GM12878 (cell line): ENCODE measurements around the gene SALL1. TPM values are rescaled to one million over a fixed set of nuclear protein-coding genes. Genes with fewer than 3 reads are reported as not detected.

Source experiments
- ATAC-seq: fragments of 200-7000 bp; cut with Tn5 transposase; 3 replicates; pipeline ENCODE4 v1.9.1; 2020; ENCODE audit warnings: mild to moderate bottlenecking, moderate library complexity
- BruUV-seq: library from RNA; stranded (reverse); fragments of 400-500 nt; replicated peaks from 2 replicates; lab custom pipeline; 2021; lab: Mats Ljungman, UMichigan
- CTCF ChIA-PET: fragments of 300-600 bp; sonication (Branson Sonifier 250); formaldehyde crosslinking; extraction: SDS; loops from one replicate; lab custom pipeline; 2021; ENCODE audit warnings: inconsistent platforms; lab: Yijun Ruan, JAX
- POLR2A ChIA-PET: fragments of 350-600 bp; formaldehyde crosslinking; extraction: SDS; loops from one replicate; lab custom pipeline; 2021; ENCODE audit warnings: inconsistent platforms; lab: Charles Lee
- RAD21 ChIA-PET: fragments of 300-600 bp; sonication (Branson Sonifier 250); formaldehyde crosslinking; loops from one replicate; lab custom pipeline; 2023; ENCODE audit warnings: antibody characterized with exemption; ENCODE audit not compliant: unreplicated experiment; lab: Charles Lee
- SMC1A ChIA-PET: fragments of 300-600 bp; sonication (Branson Sonifier 250); formaldehyde crosslinking; loops from one replicate; lab custom pipeline; 2023; ENCODE audit not compliant: unreplicated experiment, uncharacterized antibody; lab: Charles Lee
- DNase-seq: peaks from one replicate; pipeline ENCODE4 v3.0.0-alpha.2; 2011; ENCODE audit warnings: low read depth, low spot score
- FAIRE-seq: peaks from 3 replicates; lab custom pipeline; 2011; peaks lifted over from hg19 to GRCh38; lab: Jason Lieb, UNC
- H2AFZ ChIP-seq: 2 replicates; pipeline ENCODE4 v1.6.0; 2011; ENCODE audit warnings: low read depth, low read length, control low read depth; ENCODE audit not compliant: control insufficient read depth
- H3K27ac ChIP-seq: 2 replicates; pipeline ENCODE4 v1.5.1; 2011; ENCODE audit warnings: control low read depth; ENCODE audit not compliant: control insufficient read depth, insufficient read depth
- H3K27me3 ChIP-seq, 2 experiments: replicated peaks in 1 of 2; 2 replicates each; pipeline versions ENCODE4 v1.6.0 to v1.6.1; 2011; ENCODE audit warnings: low read length in 1 of 2; ENCODE audit not compliant: control insufficient read depth in 2 of 2, insufficient read depth in 2 of 2
- H3K36me3 ChIP-seq, 2 experiments: 2 replicates each; pipeline ENCODE4 v1.5.1; 2011; ENCODE audit warnings: low read length in 1 of 2; ENCODE audit not compliant: control insufficient read depth in 2 of 2, insufficient read depth in 2 of 2
- H3K4me1 ChIP-seq: 2 replicates; pipeline ENCODE4 v1.6.1; 2011; ENCODE audit warnings: mild to moderate bottlenecking, low read length, moderate library complexity, mixed read lengths; ENCODE audit not compliant: control insufficient read depth, insufficient read depth
- H3K4me2 ChIP-seq: 2 replicates; pipeline ENCODE4 v1.6.0; 2011; ENCODE audit warnings: control low read depth; ENCODE audit not compliant: control insufficient read depth, insufficient read depth
- H3K4me3 ChIP-seq: fragments of 200-600 bp; sonication (generic); 2 replicates; pipeline ENCODE4 v1.5.1; 2016
- H3K79me2 ChIP-seq: 2 replicates; pipeline ENCODE4 v1.6.0; 2011; ENCODE audit warnings: low read length; ENCODE audit not compliant: control insufficient read depth, insufficient read depth
- H3K9ac ChIP-seq: 2 replicates; pipeline ENCODE4 v1.8.0; 2011; ENCODE audit warnings: low read length, control low read depth, mixed read lengths; ENCODE audit not compliant: control insufficient read depth, insufficient read depth
- H3K9me3 ChIP-seq: replicated peaks from 3 replicates; pipeline ENCODE4 v1.5.1; 2011; ENCODE audit warnings: mild to moderate bottlenecking, low read length; ENCODE audit not compliant: control insufficient read depth, insufficient read depth
- H4K20me1 ChIP-seq: 2 replicates; pipeline ENCODE4 v1.6.0; 2011; ENCODE audit not compliant: control insufficient read depth, insufficient read depth
- ATF3 ChIP-seq: IDR thresholded peaks from 2 replicates; pipeline ENCODE4 v1.6.1; 2011; ENCODE audit warnings: low read depth, mild to moderate bottlenecking, low read length, moderate library complexity, borderline replicate concordance; ENCODE audit errors: extremely low read depth
- CBX3 ChIP-seq: fragments of 200-600 bp; sonication (generic); IDR thresholded peaks from 2 replicates; pipeline ENCODE4 v1.6.1; 2016; ENCODE audit warnings: low read depth, borderline replicate concordance
- CHD4 ChIP-seq: fragments of 200-600 bp; sonication (generic); IDR thresholded peaks from 2 replicates; pipeline ENCODE4 v1.6.1; 2016; ENCODE audit warnings: mild to moderate bottlenecking
- CREB1 ChIP-seq: IDR thresholded peaks from 2 replicates; pipeline ENCODE4 v1.6.1; 2012; ENCODE audit warnings: low read depth, mild to moderate bottlenecking, inconsistent platforms
- IRF4 ChIP-seq: IDR thresholded peaks from 2 replicates; pipeline ENCODE4 v1.6.1; 2011; ENCODE audit warnings: low read depth, low read length
- MEF2A ChIP-seq: IDR thresholded peaks from 2 replicates; pipeline ENCODE4 v1.6.1; 2011; ENCODE audit warnings: low read depth, mild to moderate bottlenecking, low read length, moderate library complexity; ENCODE audit not compliant: insufficient read depth
- MYB ChIP-seq: fragments of 150-350 bp; IDR thresholded peaks from 2 replicates; pipeline ENCODE4 v1.6.1; 2014; ENCODE audit warnings: mild to moderate bottlenecking, low read depth, low read length, borderline replicate concordance
- NBN ChIP-seq: fragments of 450-650 bp; IDR thresholded peaks from 2 replicates; pipeline ENCODE4 v1.6.1; 2016
- NFXL1 ChIP-seq: fragments of 450-650 bp; IDR thresholded peaks from 2 replicates; pipeline ENCODE4 v1.6.1; 2017; ENCODE audit warnings: antibody characterized with exemption, mild to moderate bottlenecking, borderline replicate concordance
- NFYA ChIP-seq: IDR thresholded peaks from 2 replicates; pipeline ENCODE4 v1.6.1; 2011; ENCODE audit warnings: low read depth, mild to moderate bottlenecking, low read length, improper control_type of control experiment, borderline replicate concordance
- RFX5 ChIP-seq: IDR thresholded peaks from 2 replicates; pipeline ENCODE4 v1.6.1; 2011; ENCODE audit warnings: low read depth, low read length, improper control_type of control experiment
- SMC3 ChIP-seq: IDR thresholded peaks from 2 replicates; pipeline ENCODE4 v1.6.1; 2011; ENCODE audit warnings: low read length, improper control_type of control experiment, borderline replicate concordance
- SUPT20H ChIP-seq: IDR thresholded peaks from 2 replicates; pipeline ENCODE4 v1.6.1; 2011; ENCODE audit warnings: low read depth, mild to moderate bottlenecking, low read length, moderate library complexity, borderline replicate concordance; ENCODE audit not compliant: control insufficient read depth
- WGBS: methylation state at CpG from one replicate; pipeline ENCODE4 v1.1.6; 2016; ENCODE audit warnings: low lambda C conversion rate; ENCODE audit not compliant: insufficient replicate concordance, insufficient coverage; ENCODE audit errors: missing lambda C conversion rate; 5-methylcytosine and 5-hydroxymethylcytosine counted together
- in situ Hi-C: fragments of 300-500 bp; cut with MboI; formaldehyde crosslinking; loops from 9 replicates; pipeline ENCODE4 v1.14.3; 2018; ENCODE audit warnings: mixed read lengths
- intact Hi-C: fragments of 100-400 bp; cut with micrococcal nuclease; formaldehyde crosslinking; loops from one replicate; pipeline ENCODE4 v1.14.2; 2022; ENCODE audit not compliant: unreplicated experiment
- polyA plus RNA-seq, 11 experiments: library from polyadenylated mRNA; depleted of rRNA in 4 of 11; unstranded in 6 of 11; stranded (reverse) in 5 of 11; fragments of >200 nt; fragmentation: Nextera tagmentation in 4 of 11; fragmentation: Illumina TruSeq in 1 of 11; extraction: Ambion mirVana in 4 of 11; extraction: Trizol in 1 of 11; gene quantifications; 1 replicate in 1 of 11; 2 replicates in 10 of 11; pipeline versions ENCODE4 v1.2.1 to v1.2.3, GENCODE V29; 2011 to 2016; ENCODE audit warnings: inconsistent platforms in 2 of 11, missing spikeins in 2 of 11, low read depth in 1 of 11
- total RNA-seq, 4 experiments: library from RNA; depleted of rRNA in 3 of 4; stranded (reverse); fragments of >200 nt in 3 of 4; fragmentation: Illumina TruSeq in 1 of 4; extraction: Trizol in 1 of 4; gene quantifications; 2 replicates each; pipeline versions ENCODE4 v1.2.1 to v1.2.3, GENCODE V29; 2013 to 2021
- TF ChIP-seq, protein P1 (sequence below): IDR thresholded peaks from 2 replicates; pipeline ENCODE4 v1.6.1; 2012; ENCODE audit warnings: low read depth, low read length, improper control_type of control experiment
- TF ChIP-seq, protein P2 (sequence below): fragments of 450-650 bp; IDR thresholded peaks from 2 replicates; pipeline ENCODE4 v1.6.1; 2017; ENCODE audit warnings: mild to moderate bottlenecking, low read depth, inconsistent platforms; ENCODE audit not compliant: poor library complexity, severe bottlenecking

The SALL1 gene
- total and polyA plus RNA-seq, 10 of the 15 experiments (the other 5 are each of a cell fraction or from before 2014, with no cell fraction given), result 0.01 to 0.08 (median 0.03) TPM; not detected in 6

DNA sequence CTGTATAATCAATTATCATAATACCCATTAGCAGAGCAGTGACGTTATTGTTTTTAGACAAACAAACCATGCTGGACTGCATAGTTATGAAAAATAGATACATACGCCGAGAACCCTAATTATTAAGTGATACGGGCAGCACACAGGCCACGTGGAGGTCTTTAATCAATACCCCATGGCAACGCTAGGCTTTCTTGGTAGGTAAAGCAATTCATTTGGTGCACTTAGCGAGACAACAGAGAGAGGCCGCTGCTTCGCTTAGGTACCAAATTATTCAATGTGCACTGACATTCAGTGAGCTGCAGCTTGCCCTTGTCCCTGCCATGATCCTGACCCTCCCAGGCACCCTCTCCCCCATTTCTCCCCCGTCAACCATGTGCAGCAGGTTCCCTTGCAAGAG lies 12.9 kb downstream of the SALL1 start:
- no peak for ATAC-seq
- POLR2A ChIA-PET, result no interaction called here

More for the DNA sequence above, 12.9 kb downstream of the SALL1 start:
- Histone ChIP-seq H3K9ac (no peak overlapping the region), H3K4me3 (no peak overlapping the region), H4K20me1 (no peaks in the 10 kb centered on the region), H3K79me2 (no peaks in the 10 kb centered on the region), H3K9me3 (no peaks in the 10 kb centered on the region), H3K4me1 (no peaks in the 10 kb centered on the region), H3K4me2 (no peak overlapping the region), H3K36me3 (no peaks in the 10 kb centered on the region), H3K27ac (no peak overlapping the region), H2AFZ (no peak overlapping the region), H3K27me3 (peaks cover 1 to 2% of the 10 kb centered on the region in 2 experiments; a peak in 1 of 4 replicates)
- intact Hi-C loops, result no loop called here
- DNase-seq (no peak), FAIRE-seq (no peak)
- TF ChIP-seq SMC3 (no peak), MYB (no peak), NFXL1 (no peak), RFX5 (no peak), CHD4 (no peak), MEF2A (no peak), NFYA (no peak), IRF4 (no peak), CBX3 (no peak), SUPT20H (no peak), NBN (no peak), ATF3 (no peak), CREB1 (no peak)
- TF ChIP-seq, protein P1, sequence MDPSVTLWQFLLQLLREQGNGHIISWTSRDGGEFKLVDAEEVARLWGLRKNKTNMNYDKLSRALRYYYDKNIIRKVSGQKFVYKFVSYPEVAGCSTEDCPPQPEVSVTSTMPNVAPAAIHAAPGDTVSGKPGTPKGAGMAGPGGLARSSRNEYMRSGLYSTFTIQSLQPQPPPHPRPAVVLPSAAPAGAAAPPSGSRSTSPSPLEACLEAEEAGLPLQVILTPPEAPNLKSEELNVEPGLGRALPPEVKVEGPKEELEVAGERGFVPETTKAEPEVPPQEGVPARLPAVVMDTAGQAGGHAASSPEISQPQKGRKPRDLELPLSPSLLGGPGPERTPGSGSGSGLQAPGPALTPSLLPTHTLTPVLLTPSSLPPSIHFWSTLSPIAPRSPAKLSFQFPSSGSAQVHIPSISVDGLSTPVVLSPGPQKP, result no peak
- TF ChIP-seq, protein P2, sequence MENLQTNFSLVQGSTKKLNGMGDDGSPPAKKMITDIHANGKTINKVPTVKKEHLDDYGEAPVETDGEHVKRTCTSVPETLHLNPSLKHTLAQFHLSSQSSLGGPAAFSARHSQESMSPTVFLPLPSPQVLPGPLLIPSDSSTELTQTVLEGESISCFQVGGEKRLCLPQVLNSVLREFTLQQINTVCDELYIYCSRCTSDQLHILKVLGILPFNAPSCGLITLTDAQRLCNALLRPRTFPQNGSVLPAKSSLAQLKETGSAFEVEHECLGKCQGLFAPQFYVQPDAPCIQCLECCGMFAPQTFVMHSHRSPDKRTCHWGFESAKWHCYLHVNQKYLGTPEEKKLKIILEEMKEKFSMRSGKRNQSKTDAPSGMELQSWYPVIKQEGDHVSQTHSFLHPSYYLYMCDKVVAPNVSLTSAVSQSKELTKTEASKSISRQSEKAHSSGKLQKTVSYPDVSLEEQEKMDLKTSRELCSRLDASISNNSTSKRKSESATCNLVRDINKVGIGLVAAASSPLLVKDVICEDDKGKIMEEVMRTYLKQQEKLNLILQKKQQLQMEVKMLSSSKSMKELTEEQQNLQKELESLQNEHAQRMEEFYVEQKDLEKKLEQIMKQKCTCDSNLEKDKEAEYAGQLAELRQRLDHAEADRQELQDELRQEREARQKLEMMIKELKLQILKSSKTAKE, result no peak
- ChIA-PET CTCF (interaction anchor here (0.6 kb wide), 1 partner anchor 144 kb away, joined by 3 read pairs; no protein-coding TSS in a partner anchor), RAD21 (no interaction called here), SMC1A (no interaction called here)
- in situ Hi-C loops, result no loop called here
- no TSS peak for BruUV-seq
- WGBS, result 35% methylated on average over 10 of the region's 10 CpGs
